ENCODE measurements around the gene WDR90.
"Not testable (repeated sequence)": the region's sequence is repeated elsewhere in the genome, so short reads cannot be mapped to it uniquely, and the experiment has no call there.

WDR90 gene

GRCh38 chr16:706189-707061, 57.3 kb downstream of the WDR90 start:
- Histone ChIP-seq H3K36me3 (ENCODE audit: control insufficient read depth, insufficient read depth, low read length) (no peaks in the 10 kb centered on the region), H3K4me3 (ENCODE audit: low read depth, low read length) (peak overlapping the region; percentile 55), H3K9me3 (ENCODE audit: control insufficient read depth, insufficient read depth, low read length) (no peaks in the 10 kb centered on the region), H3K9ac (ENCODE audit: low read depth, low read length) (no peak overlapping the region), H3K27me3 (ENCODE audit: control insufficient read depth, insufficient read depth, low read length) (peaks cover 66% of the 10 kb centered on the region), H3K4me1 (ENCODE audit: control insufficient read depth, insufficient read depth, low read length) (no peaks in the 10 kb centered on the region)

GRCh38 chr16:707062-707538, 57.9 kb downstream of the WDR90 start:
- Histone ChIP-seq H3K36me3 (ENCODE audit: control insufficient read depth, insufficient read depth, low read length) (no peaks in the 10 kb centered on the region), H3K9me3 (ENCODE audit: control insufficient read depth, insufficient read depth, low read length) (no peaks in the 10 kb centered on the region), H3K27me3 (ENCODE audit: control insufficient read depth, insufficient read depth, low read length) (peaks cover 59% of the 10 kb centered on the region), H3K4me3 (ENCODE audit: low read depth, low read length) (peak overlapping the region; percentile 55), H3K9ac (ENCODE audit: low read depth, low read length) (no peak overlapping the region), H3K4me1 (ENCODE audit: control insufficient read depth, insufficient read depth, low read length) (no peaks in the 10 kb centered on the region)

DNA sequence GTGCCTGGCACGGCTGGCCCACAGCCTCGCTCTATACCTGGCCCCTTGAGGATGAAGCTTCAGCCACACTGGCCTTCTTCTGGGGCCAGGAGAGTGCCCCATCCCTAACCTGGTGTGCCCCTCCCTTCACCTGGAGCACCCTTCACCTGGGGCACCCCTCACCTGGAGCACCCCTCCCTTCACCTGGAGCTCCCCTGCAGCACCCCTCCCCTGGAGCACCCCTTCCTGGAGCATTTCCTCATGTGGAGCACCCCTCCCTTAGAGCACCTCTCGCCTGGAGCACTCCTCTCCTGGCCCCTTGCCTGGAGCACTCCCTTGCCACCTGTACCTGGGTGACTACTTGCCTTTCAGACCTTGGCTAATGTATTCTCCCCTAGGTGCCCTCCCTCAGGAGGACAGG, 58.9 kb downstream of the WDR90 start:
- Histone ChIP-seq H3K4me1 (ENCODE audit: control insufficient read depth, insufficient read depth, low read length) (no peaks in the 10 kb centered on the region), H3K9ac (ENCODE audit: low read depth, low read length) (no peak overlapping the region), H3K4me3 (ENCODE audit: low read depth, low read length) (no peak overlapping the region), H3K36me3 (ENCODE audit: control insufficient read depth, insufficient read depth, low read length) (no peaks in the 10 kb centered on the region), H3K27me3 (ENCODE audit: control insufficient read depth, insufficient read depth, low read length) (peaks cover 50% of the 10 kb centered on the region), H3K9me3 (ENCODE audit: control insufficient read depth, insufficient read depth, low read length) (no peaks in the 10 kb centered on the region)

- no peak overlapping the region for H3K9ac ChIP-seq (ENCODE audit: low read depth, low read length)
- H3K9me3 ChIP-seq (ENCODE audit: control insufficient read depth, insufficient read depth, low read length): no peaks in the 10 kb centered on the region
- H3K27me3 ChIP-seq (ENCODE audit: control insufficient read depth, insufficient read depth, low read length): peaks cover 45% of the 10 kb centered on the region
- no peaks in the 10 kb centered on the region for H3K36me3 ChIP-seq (ENCODE audit: control insufficient read depth, insufficient read depth, low read length)
- no peak overlapping the region for H3K4me3 ChIP-seq (ENCODE audit: low read depth, low read length)
- no peaks in the 10 kb centered on the region for H3K4me1 ChIP-seq (ENCODE audit: control insufficient read depth, insufficient read depth, low read length)
Observed at GRCh38 chr16:708959-709358, 59.8 kb downstream of the WDR90 start.

- no peak overlapping the region for H3K4me3 ChIP-seq (ENCODE audit: low read depth, low read length)
Observed at GRCh38 chr16:709566-710499, 60.7 kb downstream of the WDR90 start.

GRCh38 chr16:710500-711075, 61.4 kb downstream of the WDR90 start:
- Histone ChIP-seq H3K4me3 (ENCODE audit: low read depth, low read length) (no peak overlapping the region), H3K36me3 (ENCODE audit: control insufficient read depth, insufficient read depth, low read length) (no peaks in the 10 kb centered on the region), H3K9ac (ENCODE audit: low read depth, low read length) (no peak overlapping the region), H3K4me1 (ENCODE audit: control insufficient read depth, insufficient read depth, low read length) (no peaks in the 10 kb centered on the region), H3K27me3 (ENCODE audit: control insufficient read depth, insufficient read depth, low read length) (peaks cover 38% of the 10 kb centered on the region), H3K9me3 (ENCODE audit: control insufficient read depth, insufficient read depth, low read length) (no peaks in the 10 kb centered on the region)

More at GRCh38 chr16:709566-710499, 60.7 kb downstream of the WDR90 start:
- Histone ChIP-seq H3K36me3 (ENCODE audit: control insufficient read depth, insufficient read depth, low read length) (no peaks in the 10 kb centered on the region), H3K4me1 (ENCODE audit: control insufficient read depth, insufficient read depth, low read length) (no peaks in the 10 kb centered on the region), H3K27me3 (ENCODE audit: control insufficient read depth, insufficient read depth, low read length) (peaks cover 38% of the 10 kb centered on the region), H3K9me3 (ENCODE audit: control insufficient read depth, insufficient read depth, low read length) (no peaks in the 10 kb centered on the region), H3K9ac (ENCODE audit: low read depth, low read length) (no peak overlapping the region)

DNA sequence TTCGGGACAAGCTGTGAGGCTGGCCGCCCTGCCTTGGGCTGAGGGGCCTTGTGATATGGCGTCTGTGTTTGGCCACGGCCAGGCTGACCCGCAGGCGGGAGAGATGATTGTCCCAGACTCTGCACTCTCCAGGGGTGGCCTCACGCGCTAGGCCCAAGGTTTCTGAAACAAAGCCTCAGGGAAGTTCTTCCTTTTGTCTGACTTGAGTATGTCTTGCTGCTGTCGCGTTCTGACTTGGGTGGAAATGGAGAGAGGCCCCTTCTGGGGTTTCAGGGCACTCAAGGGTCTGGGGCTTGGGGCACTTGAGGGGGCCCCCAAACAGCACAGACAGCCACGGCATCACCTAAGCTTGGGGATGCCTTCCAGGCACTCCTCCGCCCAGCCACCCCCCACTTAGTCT, 61.9 kb downstream of the WDR90 start:
- Histone ChIP-seq H3K9ac (ENCODE audit: low read depth, low read length) (no peak overlapping the region), H3K9me3 (ENCODE audit: control insufficient read depth, insufficient read depth, low read length) (no peaks in the 10 kb centered on the region), H3K36me3 (ENCODE audit: control insufficient read depth, insufficient read depth, low read length) (no peaks in the 10 kb centered on the region), H3K4me1 (ENCODE audit: control insufficient read depth, insufficient read depth, low read length) (peaks cover 2% of the 10 kb centered on the region), H3K4me3 (ENCODE audit: low read depth, low read length) (no peak overlapping the region), H3K27me3 (ENCODE audit: control insufficient read depth, insufficient read depth, low read length) (peaks cover 41% of the 10 kb centered on the region)

- H3K27me3 ChIP-seq (ENCODE audit: control insufficient read depth, insufficient read depth, low read length): peaks cover 40% of the 10 kb centered on the region
- no peaks in the 10 kb centered on the region for H3K9me3 ChIP-seq (ENCODE audit: control insufficient read depth, insufficient read depth, low read length)
- H3K4me3 ChIP-seq (ENCODE audit: low read depth, low read length): no peak overlapping the region
- H3K36me3 ChIP-seq (ENCODE audit: control insufficient read depth, insufficient read depth, low read length): no peaks in the 10 kb centered on the region
- H3K9ac ChIP-seq (ENCODE audit: low read depth, low read length): no peak overlapping the region
- peaks cover 2% of the 10 kb centered on the region for H3K4me1 ChIP-seq (ENCODE audit: control insufficient read depth, insufficient read depth, low read length)
Observed at GRCh38 chr16:711548-712320, 62.6 kb downstream of the WDR90 start.

DNA sequence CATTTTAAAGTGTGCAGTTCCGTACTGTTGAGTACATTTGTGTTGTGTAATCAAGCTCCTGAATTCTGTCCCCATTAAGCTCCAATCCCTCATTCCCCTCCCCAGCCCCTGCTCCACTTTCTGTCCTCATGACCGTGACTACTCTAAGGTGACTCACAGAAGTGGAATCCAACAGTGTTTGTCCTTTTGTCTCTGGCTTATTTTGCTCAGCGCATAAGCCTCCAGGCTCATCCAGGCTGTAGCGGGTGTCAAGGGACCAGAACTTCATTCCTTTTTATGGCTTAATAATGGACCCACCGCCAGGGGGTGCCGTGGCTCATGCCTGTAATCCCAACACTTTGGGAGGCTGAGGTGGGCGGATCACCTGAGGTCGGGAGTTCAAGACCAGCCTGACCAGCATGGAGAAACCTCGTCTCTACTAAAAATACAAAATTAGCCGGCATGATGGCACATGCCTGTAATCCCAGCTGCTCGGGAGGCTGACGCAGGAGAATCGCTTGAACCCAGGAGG, 63.6 kb downstream of the WDR90 start:
- not testable (repeated sequence) for H3K36me3 ChIP-seq (ENCODE audit: control insufficient read depth, insufficient read depth, low read length); H3K4me1 ChIP-seq (ENCODE audit: control insufficient read depth, insufficient read depth, low read length); H3K9ac ChIP-seq (ENCODE audit: low read depth, low read length); H3K9me3 ChIP-seq (ENCODE audit: control insufficient read depth, insufficient read depth, low read length); H3K4me3 ChIP-seq (ENCODE audit: low read depth, low read length)
- H3K27me3 ChIP-seq (ENCODE audit: control insufficient read depth, insufficient read depth, low read length): peaks cover 30% of the 10 kb centered on the region

- H3K4me1 ChIP-seq (ENCODE audit: control insufficient read depth, insufficient read depth, low read length): peaks cover 2% of the 10 kb centered on the region
- H3K4me3 ChIP-seq (ENCODE audit: low read depth, low read length): peak overlapping the region; percentile 37
- peaks cover 17% of the 10 kb centered on the region for H3K27me3 ChIP-seq (ENCODE audit: control insufficient read depth, insufficient read depth, low read length)
- H3K36me3 ChIP-seq (ENCODE audit: control insufficient read depth, insufficient read depth, low read length): no peaks in the 10 kb centered on the region
- no peak overlapping the region for H3K9ac ChIP-seq (ENCODE audit: low read depth, low read length)
- H3K9me3 ChIP-seq (ENCODE audit: control insufficient read depth, insufficient read depth, low read length): no peaks in the 10 kb centered on the region
Observed at GRCh38 chr16:714079-714478, 64.9 kb downstream of the WDR90 start.
